PC-3 (cell line): ENCODE data around the gene CMTM7.

Experiments used
- CTCF ChIP-seq: fragments of 300-600 bp; sonication (generic); conservative IDR thresholded peaks from 2 replicates; pipeline ENCODE4 v1.5.1; 2017; ENCODE audit warnings: antibody characterized with exemption, low read depth, mild to moderate bottlenecking, low read length
- EZH2phosphoT487 ChIP-seq: fragments of 300-600 bp; sonication (generic); IDR thresholded peaks from 2 replicates; pipeline ENCODE4 v1.6.1; 2018; ENCODE audit warnings: mild to moderate bottlenecking, antibody characterized with exemption, low read length, borderline replicate concordance

DNA sequence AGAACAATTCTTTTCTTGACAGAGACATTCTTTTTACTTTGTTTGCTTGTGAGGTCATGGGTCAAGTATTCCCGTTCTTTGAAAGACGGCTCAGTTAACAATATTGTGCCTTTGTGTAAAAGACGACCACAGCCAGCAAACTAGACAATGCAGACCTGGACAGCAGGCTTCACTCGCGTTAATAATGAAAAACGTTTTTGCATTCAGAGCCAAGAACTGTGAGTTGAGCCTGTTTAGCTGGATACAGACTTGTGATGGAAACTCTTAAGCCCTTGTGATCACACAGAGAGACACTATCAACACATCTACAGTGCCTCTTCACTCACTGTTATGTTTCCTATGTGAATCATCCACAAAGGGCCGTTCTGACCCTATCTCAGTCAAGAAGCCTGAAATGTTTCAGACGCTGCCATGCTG lies 37.3 kb upstream of the CMTM7 start:
- TF ChIP-seq CTCF (no peak), EZH2phosphoT487 (no peak)
